ENCODE data around the gene ZFHX3. TPM values are rescaled to one million over a fixed set of nuclear protein-coding genes. Genes with fewer than 3 reads are reported as not detected.

ZFHX3 gene
- total and polyA plus RNA-seq, 2 of the 8 experiments (the other 6 are each of a cell fraction or from before 2014, with no cell fraction given) = 0.08 to 0.99 TPM

DNA sequence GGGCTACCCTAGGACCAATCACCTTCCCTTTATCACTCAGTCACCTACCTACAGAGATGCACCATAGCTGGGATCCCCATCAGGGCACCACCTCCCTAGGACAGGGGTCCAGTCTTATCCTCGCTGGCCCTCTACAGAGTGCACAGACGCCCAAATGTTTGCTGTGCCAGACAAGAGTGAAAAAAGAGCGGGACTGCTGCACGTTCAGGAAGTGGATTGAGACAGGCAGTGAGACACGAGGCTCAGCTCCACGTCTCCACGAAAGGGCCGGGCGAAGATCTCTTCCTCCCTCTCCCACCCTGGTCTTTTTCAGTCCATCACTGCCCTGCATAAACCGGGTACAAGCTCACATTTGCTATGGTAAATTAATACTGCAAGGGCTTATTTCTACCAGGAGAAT is 95.5 kb downstream of the ZFHX3 start:
- no peak for FAIRE-seq
- no peak overlapping the region for H3K23ac ChIP-seq (ENCODE audit: insufficient read length)
- no peak overlapping the region for H3K18ac ChIP-seq (ENCODE audit: extremely low read depth, low read length)

More for the DNA sequence above, 95.5 kb downstream of the ZFHX3 start:
- Histone ChIP-seq H4K91ac (replicated peaks; ENCODE audit: insufficient read length, low read length) (no peak overlapping the region), H3K9ac (replicated peaks in 1 of 4; ENCODE audit: extremely low read depth in 1 of 4, low read depth in 3 of 4, low read length in 3 of 4) (no peak overlapping the region), H4K5ac (ENCODE audit: insufficient read length, low read depth, low read length) (no peak overlapping the region), H3K4ac (replicated peaks; ENCODE audit: insufficient read length, low read depth, low read length) (no peak overlapping the region), H3K79me1 (ENCODE audit: low read depth, low read length) (no peaks in the 10 kb centered on the region), H3K9me3 (ENCODE audit: insufficient read depth in 2 of 2, low read depth in 1 of 2, low read length in 1 of 2) (no peaks in the 10 kb centered on the region), H3K4me3 (ENCODE audit: extremely low read depth in 1 of 4, insufficient read depth in 2 of 4, low read depth in 3 of 4, low read length in 4 of 4) (no peak overlapping the region), H2BK15ac (ENCODE audit: low read length) (no peak overlapping the region), H3K79me2 (ENCODE audit: control insufficient read depth in 1 of 2, insufficient read depth in 2 of 2, low read length in 2 of 2) (no peaks in the 10 kb centered on the region), H3K27me3 (replicated peaks in 1 of 4; ENCODE audit: control insufficient read depth in 3 of 4, extremely low read depth in 1 of 4, insufficient read depth in 3 of 4, low read length in 3 of 4) (no peaks in the 10 kb centered on the region; a peak in 1 of 7 replicates), H4K8ac (ENCODE audit: extremely low read depth, insufficient read depth, low read length) (no peak overlapping the region), H3K56ac (replicated peaks; ENCODE audit: insufficient read length, low read depth, low read length) (no peak overlapping the region), H2BK120ac (replicated peaks; ENCODE audit: low read depth, low read length) (no peak overlapping the region), H3K4me2 (ENCODE audit: insufficient read depth in 1 of 2, low read depth in 2 of 2, low read length in 2 of 2) (no peak overlapping the region), H2BK5ac (ENCODE audit: low read depth, low read length) (no peak overlapping the region), H3K27ac (ENCODE audit: low read depth, low read length) (no peak overlapping the region), H3K14ac (ENCODE audit: insufficient read length) (no peak overlapping the region), H2BK12ac (ENCODE audit: low read depth, low read length) (no peak overlapping the region), H2BK20ac (ENCODE audit: low read length) (no peak overlapping the region), H3K36me3 (ENCODE audit: control insufficient read depth in 2 of 4, insufficient read depth in 4 of 4, low read length in 3 of 4) (no peaks in the 10 kb centered on the region), H3K4me1 (replicated peaks in 1 of 4; ENCODE audit: control insufficient read depth in 3 of 4, insufficient read depth in 4 of 4, low read length in 3 of 4) (peaks cover 0 to 2% (median 0%) of the 10 kb centered on the region in 4 experiments; a peak in 1 of 7 replicates), H4K20me1 (replicated peaks in 1 of 2; ENCODE audit: control insufficient read depth in 1 of 2, insufficient read depth in 2 of 2, low read length in 2 of 2) (peaks cover 0 to 1% of the 10 kb centered on the region in 2 experiments), H2AFZ (ENCODE audit: low read length) (no peak overlapping the region), H2AK5ac (ENCODE audit: low read depth, low read length) (no peak overlapping the region), H3K23me2 (ENCODE audit: low read depth, low read length) (no peaks in the 10 kb centered on the region)
- ChIA-PET CTCF (ENCODE audit: partially characterized antibody) (interaction anchor here (0.7 to 2.0 kb wide), 9 partner anchors 9 to 120 kb away, joined by 3 to 9 read pairs (median 3); no protein-coding TSS in a partner anchor), POLR2A (ENCODE audit: partially characterized antibody) (no interaction called here)
- TF ChIP-seq, protein P1, sequence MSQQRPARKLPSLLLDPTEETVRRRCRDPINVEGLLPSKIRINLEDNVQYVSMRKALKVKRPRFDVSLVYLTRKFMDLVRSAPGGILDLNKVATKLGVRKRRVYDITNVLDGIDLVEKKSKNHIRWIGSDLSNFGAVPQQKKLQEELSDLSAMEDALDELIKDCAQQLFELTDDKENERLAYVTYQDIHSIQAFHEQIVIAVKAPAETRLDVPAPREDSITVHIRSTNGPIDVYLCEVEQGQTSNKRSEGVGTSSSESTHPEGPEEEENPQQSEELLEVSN (IDR thresholded peaks at IDR 0.05) = peak; percentile 43; the same call in 1 of the 2 replicates
- TF ChIP-seq TCF12 (IDR thresholded peaks at IDR 0.05; ENCODE audit: low read depth, low read length) (no peak), SP2 (IDR thresholded peaks at IDR 0.05; ENCODE audit: low read length) (no peak)
- DNase-seq (ENCODE audit: low read depth in 1 of 2, low spot score in 2 of 2) = no peak
- 96% methylated on average over 10 of the region's 10 CpGs; no CpG with 5 or more reads in 1 of the 2 experiments for WGBS, 2 experiments (ENCODE audit: extremely low coverage in 1 of 2, insufficient coverage in 1 of 2, insufficient read length in 1 of 2, insufficient replicate concordance in 2 of 2, low coverage in 1 of 2, low lambda C conversion rate in 2 of 2, missing lambda C conversion rate in 1 of 2)
